ENCODE data around the gene TXNDC2. TPM values are rescaled to one million over a fixed set of nuclear protein-coding genes. Genes with fewer than 3 reads are reported as not detected.

Gene TXNDC2
- total RNA-seq, 1 experiment from 2014 or later = 0.28 TPM

DNA sequence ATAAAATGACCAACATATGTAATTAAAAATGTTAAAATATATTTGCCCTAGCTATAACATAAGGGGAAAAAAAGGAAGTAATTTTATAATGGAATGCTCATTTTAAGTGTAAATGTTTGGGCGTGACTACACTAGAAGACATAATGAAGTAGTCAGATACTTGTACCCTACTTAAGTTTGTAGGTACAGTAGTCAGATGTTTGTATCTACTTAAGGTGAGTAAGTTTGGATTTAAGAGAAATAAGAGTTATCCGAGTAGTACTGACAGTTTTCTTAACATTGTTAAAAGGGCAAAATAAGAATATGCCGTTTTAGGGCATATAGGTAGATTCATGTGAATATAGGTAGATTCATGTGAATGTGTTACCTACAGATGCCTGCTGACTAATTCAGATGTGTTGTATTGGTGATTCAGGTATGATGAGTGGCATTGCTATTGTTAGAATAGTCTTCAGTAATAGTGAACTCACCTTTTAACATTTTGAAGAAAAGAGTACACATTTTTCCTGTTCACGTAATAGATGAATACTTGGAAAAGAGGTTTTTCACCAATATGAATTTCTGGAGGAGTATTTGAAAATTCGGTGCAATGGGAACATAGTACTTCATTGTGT lies 43.0 kb downstream of the TXNDC2 start:
- H3K27ac ChIP-seq (ENCODE audit: insufficient read length, low read depth, low read length) = no peak overlapping the region
- Mint-ChIP-seq H3K9me3 (no peaks in the 10 kb centered on the region), H3K27me3 (ENCODE audit: low read depth) (no peaks in the 10 kb centered on the region), H3K4me1 (peaks cover 36 to 59% of the 10 kb centered on the region in 2 experiments), H3K36me3 (ENCODE audit: insufficient read depth in 1 of 3, low read depth in 3 of 3) (peaks cover 2 to 20% (median 11%) of the 10 kb centered on the region in 3 experiments; a peak in 5 of 7 replicates), H3K4me3 (no peak overlapping the region), H3K27ac (no peak overlapping the region)
- H3K4me2 ChIP-seq (ENCODE audit: insufficient read depth, insufficient read length, low read length) = no peak overlapping the region
- H4K91ac ChIP-seq (ENCODE audit: insufficient read length, low read depth, low read length) = no peak overlapping the region
- H2AFZ ChIP-seq (ENCODE audit: low read length) = no peak overlapping the region
- no peak for DNase-seq
- peaks cover 12% of the 10 kb centered on the region for H3K79me1 ChIP-seq (ENCODE audit: insufficient read depth, low read depth, low read length, poor library complexity, severe bottlenecking)
- peaks cover 23% of the 10 kb centered on the region for H3K79me2 ChIP-seq (ENCODE audit: insufficient read depth, low read length)
- no peaks in the 10 kb centered on the region for H3K27me3 ChIP-seq (ENCODE audit: insufficient read depth, low read length)
- no peak overlapping the region for H2BK5ac ChIP-seq (ENCODE audit: insufficient read length, low read length)
- no peak overlapping the region for H3K56ac ChIP-seq (ENCODE audit: insufficient read length, low read depth, low read length)
- no peak overlapping the region for H3K23ac ChIP-seq (ENCODE audit: insufficient read length, low read depth, low read length)
- H3K4me1 ChIP-seq (ENCODE audit: insufficient read depth, low read length) = no peaks in the 10 kb centered on the region; the same call in 1 of the 2 replicates
- H3K23me2 ChIP-seq (ENCODE audit: insufficient read length, low read depth, low read length, poor library complexity, severe bottlenecking) = no peaks in the 10 kb centered on the region
- no peak overlapping the region for H3K9ac ChIP-seq (ENCODE audit: extremely low read depth, insufficient read length, low read length)
- no peak overlapping the region for H4K5ac ChIP-seq (ENCODE audit: insufficient read length, low read depth, low read length)
- H4K8ac ChIP-seq (replicated peaks; ENCODE audit: insufficient read length, low read depth, low read length) = no peak overlapping the region
- H3T11ph ChIP-seq (ENCODE audit: low read length) = no peak overlapping the region
- no peak overlapping the region for H2AK5ac ChIP-seq (ENCODE audit: insufficient read length, low read length)
- H2BK15ac ChIP-seq (ENCODE audit: low read depth, low read length) = no peak overlapping the region
- no peak overlapping the region for H3K4ac ChIP-seq (ENCODE audit: low read depth, low read length)
- no peak overlapping the region for H3K18ac ChIP-seq (ENCODE audit: insufficient read length, low read depth, low read length)
- no peaks in the 10 kb centered on the region for H3K9me3 ChIP-seq (ENCODE audit: control insufficient read depth, low read depth, low read length)
- H3K14ac ChIP-seq (ENCODE audit: insufficient read depth, low read length) = no peak overlapping the region
- TF ChIP-seq, protein P1, sequence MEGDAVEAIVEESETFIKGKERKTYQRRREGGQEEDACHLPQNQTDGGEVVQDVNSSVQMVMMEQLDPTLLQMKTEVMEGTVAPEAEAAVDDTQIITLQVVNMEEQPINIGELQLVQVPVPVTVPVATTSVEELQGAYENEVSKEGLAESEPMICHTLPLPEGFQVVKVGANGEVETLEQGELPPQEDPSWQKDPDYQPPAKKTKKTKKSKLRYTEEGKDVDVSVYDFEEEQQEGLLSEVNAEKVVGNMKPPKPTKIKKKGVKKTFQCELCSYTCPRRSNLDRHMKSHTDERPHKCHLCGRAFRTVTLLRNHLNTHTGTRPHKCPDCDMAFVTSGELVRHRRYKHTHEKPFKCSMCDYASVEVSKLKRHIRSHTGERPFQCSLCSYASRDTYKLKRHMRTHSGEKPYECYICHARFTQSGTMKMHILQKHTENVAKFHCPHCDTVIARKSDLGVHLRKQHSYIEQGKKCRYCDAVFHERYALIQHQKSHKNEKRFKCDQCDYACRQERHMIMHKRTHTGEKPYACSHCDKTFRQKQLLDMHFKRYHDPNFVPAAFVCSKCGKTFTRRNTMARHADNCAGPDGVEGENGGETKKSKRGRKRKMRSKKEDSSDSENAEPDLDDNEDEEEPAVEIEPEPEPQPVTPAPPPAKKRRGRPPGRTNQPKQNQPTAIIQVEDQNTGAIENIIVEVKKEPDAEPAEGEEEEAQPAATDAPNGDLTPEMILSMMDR (conservative IDR thresholded peaks at IDR 0.05) = no peak
- no peaks in the 10 kb centered on the region for H4K20me1 ChIP-seq (ENCODE audit: control insufficient read depth, insufficient read depth, insufficient read length)
- no CpG with 5 or more reads among the region's 5 CpGs for WGBS (ENCODE audit: extremely low coverage, insufficient read length, low lambda C conversion rate)
- H2BK120ac ChIP-seq (ENCODE audit: low read depth, low read length, poor library complexity, severe bottlenecking) = no peak overlapping the region
- no peak overlapping the region for H2BK12ac ChIP-seq (ENCODE audit: insufficient read length, low read depth, low read length)
- H2BK20ac ChIP-seq (ENCODE audit: low read depth, low read length, poor library complexity, severe bottlenecking) = no peak overlapping the region

Measured in H9 (cell line).